ENCODE measurements around the gene PTCHD4. TPM values are rescaled to one million over a fixed set of nuclear protein-coding genes. Genes with fewer than 3 reads are reported as not detected.
"Not testable (repeated sequence)": the region's sequence is repeated elsewhere in the genome, so short reads cannot be mapped to it uniquely, and the experiment has no call there.

PTCHD4 gene
- total RNA-seq, 1 donor: 4.7 TPM

DNA sequence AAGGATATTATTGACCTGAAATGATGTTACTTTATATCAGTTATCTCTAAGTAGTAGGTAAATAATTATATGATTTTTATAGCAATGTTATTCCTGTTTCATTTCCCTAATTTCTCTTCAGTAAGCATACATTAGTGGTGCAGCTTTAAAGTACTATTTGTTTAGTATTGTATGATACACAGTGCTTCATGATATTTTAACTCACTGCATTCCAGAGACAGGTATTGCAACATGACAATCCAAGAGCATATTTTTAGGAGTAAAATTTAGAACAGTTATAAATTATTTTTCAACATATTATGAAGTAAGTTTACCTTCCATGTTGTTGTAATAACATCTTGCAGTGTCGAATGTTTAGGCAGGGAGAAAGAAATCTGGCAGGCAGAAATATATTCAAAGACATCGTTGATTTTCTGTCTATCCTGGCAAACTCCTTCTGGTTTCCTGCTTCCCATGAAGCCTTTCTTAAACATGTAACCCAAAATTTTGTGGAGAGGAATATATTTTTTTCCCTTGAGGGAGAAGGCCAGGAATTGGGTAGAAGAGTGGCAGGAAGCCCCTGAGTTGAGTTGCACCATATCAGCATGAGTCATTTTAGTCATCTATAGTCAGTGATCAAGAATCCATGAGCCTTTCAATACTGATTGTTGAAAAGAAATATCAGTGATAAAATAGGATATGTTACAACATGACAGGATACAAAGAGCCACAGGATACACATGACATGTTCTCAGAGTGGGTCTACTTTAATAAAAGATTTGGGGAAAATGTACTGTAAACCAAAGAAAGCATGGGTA lies 29.0 kb upstream of the PTCHD4 start:
- no peak for DNase-seq (ENCODE audit: low read depth)
- TF ChIP-seq, protein P1, sequence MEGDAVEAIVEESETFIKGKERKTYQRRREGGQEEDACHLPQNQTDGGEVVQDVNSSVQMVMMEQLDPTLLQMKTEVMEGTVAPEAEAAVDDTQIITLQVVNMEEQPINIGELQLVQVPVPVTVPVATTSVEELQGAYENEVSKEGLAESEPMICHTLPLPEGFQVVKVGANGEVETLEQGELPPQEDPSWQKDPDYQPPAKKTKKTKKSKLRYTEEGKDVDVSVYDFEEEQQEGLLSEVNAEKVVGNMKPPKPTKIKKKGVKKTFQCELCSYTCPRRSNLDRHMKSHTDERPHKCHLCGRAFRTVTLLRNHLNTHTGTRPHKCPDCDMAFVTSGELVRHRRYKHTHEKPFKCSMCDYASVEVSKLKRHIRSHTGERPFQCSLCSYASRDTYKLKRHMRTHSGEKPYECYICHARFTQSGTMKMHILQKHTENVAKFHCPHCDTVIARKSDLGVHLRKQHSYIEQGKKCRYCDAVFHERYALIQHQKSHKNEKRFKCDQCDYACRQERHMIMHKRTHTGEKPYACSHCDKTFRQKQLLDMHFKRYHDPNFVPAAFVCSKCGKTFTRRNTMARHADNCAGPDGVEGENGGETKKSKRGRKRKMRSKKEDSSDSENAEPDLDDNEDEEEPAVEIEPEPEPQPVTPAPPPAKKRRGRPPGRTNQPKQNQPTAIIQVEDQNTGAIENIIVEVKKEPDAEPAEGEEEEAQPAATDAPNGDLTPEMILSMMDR (IDR thresholded peaks at IDR 0.05; ENCODE audit: insufficient read depth, low read depth, low read length): no peak
- no peak overlapping the region for H3K4me3 ChIP-seq (ENCODE audit: low read depth, low read length)

DNA sequence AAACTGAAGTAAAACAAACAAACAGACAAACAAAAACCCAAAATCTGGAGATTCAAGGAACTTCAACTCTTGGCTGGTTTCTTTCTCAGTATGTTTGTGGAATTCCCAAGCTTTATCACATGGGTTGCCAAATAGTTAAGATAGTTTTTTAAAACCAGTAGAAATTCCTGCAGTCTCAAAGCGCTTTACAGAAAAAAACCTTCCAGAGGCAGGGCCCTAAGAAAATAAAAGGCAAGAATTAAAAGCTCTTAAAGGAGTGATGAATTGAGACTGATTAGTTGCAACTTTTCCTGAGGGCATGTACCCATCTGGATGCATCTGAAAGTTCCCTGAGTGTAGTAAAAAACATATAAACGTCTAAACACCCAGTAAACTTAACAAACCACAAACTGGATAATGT lies 25.9 kb upstream of the PTCHD4 start:
- no peak overlapping the region for H3K4me3 ChIP-seq (ENCODE audit: low read depth, low read length)
- peak; percentile 82 for DNase-seq (ENCODE audit: low read depth)
- TF ChIP-seq, protein P1 (IDR thresholded peaks at IDR 0.05; ENCODE audit: insufficient read depth, low read depth, low read length): no peak

DNA sequence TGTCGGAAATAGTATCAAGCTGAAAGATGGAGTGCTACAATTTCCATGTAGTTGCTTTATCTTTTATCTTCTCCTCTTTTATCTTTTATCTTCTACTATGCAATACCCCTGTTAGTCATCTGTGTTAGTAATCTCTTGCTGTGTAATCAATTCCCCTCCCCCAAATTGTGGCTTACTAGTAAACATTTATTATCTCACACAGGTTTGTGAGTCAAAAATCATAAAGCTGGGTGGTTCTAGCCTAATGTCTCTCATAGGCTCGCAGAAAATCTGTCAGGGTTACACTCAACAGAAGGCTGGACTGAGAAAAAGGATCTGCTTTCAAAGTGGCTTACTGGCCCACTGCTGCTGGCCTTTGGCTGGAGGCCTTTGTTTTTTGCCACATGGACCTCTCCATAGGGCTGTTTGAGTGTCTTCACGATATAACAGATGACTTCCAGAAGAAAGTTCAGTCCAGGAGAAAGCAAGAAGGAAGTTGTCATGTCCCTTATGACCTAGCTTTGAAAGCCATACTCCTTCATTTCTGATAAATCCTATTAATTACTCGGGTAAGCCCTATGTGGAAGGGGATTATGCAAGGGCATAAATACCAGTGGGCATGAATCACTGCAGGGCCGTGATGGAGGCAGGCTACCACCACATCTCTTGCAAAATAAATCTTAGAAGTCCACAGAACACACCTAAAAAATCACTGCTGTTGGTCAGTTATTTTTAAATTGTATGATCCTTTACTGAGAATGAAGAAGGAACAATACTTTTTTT lies 24.5 kb upstream of the PTCHD4 start:
- H3K4me3 ChIP-seq (ENCODE audit: low read depth, low read length): no peak overlapping the region
- TF ChIP-seq, protein P1 (IDR thresholded peaks at IDR 0.05; ENCODE audit: insufficient read depth, low read depth, low read length): no peak
- DNase-seq (ENCODE audit: low read depth): peak; percentile 86

DNA sequence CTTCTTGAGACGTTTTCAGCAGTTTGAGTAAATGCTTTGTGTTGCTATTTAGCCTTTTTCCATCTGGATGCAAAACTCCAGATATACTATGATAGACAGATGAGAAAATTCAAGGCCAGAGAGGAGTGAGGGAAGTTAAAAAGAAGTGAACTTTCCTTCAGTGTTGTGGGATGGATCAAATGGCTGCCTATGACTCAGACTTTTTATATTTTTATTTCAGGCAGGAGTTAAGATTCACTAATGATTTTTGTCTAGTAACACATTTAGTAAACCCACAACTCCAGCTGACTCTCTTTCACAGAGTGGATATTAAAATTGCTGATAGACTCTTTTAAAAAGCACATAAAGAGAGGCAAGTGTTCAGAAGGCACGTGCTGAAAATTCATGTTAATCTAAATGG lies 23.2 kb upstream of the PTCHD4 start:
- no peak for DNase-seq (ENCODE audit: low read depth)
- TF ChIP-seq, protein P1 (IDR thresholded peaks at IDR 0.05; ENCODE audit: insufficient read depth, low read depth, low read length): no peak
- H3K4me3 ChIP-seq (ENCODE audit: low read depth, low read length): no peak overlapping the region

DNA sequence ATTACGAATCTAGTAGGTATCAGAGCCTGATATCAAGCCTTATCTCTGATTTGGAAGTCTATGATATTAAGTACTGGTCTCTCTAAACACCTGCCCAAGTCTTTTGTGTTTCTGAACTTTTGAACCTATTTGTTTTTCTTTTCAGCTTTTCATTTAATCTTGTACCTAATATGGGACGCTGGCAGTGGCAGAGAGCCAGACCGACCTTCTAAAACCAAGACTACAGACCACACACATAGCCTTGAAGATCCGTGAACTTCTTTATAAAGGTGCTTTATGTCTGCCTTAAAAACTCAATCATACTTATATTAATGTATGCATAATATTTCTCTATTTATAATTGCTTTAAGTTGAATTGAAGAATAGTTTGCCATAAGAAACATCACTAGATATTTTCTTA lies 12.6 kb upstream of the PTCHD4 start:
- TF ChIP-seq, protein P1 (IDR thresholded peaks at IDR 0.05; ENCODE audit: insufficient read depth, low read depth, low read length): no peak
- no peak overlapping the region for H3K4me3 ChIP-seq (ENCODE audit: low read depth, low read length)
- no peak for DNase-seq (ENCODE audit: low read depth)

DNA sequence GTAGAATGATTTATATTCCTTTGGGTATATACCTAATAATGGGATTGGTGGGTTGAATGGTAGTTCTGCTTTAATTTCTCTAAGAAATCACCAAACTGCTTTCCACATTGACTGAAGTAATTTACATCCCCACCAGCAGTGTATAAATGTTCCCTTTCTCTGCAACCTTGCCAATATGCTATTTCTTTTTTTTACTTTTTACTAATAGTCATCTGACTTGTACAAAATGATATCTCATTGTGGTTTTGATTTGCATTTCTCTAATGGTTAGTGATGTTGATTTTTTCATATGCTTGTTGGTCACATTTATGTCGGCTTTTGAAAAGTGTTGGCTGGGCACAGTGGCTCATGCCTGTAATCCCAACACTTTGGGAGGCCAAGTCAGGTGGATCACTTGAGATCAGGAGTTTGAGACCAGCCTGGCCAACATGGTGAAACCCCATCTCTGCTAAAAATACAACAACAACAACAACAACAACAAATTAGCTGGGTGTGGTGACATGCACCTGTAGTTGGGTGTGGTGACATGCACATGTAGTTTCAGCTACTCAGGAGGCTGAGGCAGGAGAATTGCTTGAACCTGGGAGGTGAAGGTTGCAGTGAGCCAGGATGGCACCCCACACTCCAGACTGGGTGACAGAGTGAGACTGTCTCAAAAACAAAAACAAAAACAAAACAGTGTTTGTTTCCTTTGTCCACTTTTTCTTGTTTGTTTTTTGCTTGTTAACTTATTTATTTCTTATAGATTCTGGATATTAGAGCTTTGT lies 11.2 kb upstream of the PTCHD4 start:
- not testable (repeated sequence) for DNase-seq (ENCODE audit: low read depth); H3K4me3 ChIP-seq (ENCODE audit: low read depth, low read length)
